HG03520 (cell line): ENCODE results near the gene GPAT3.
"Not testable (repeated sequence)": the region's sequence is repeated elsewhere in the genome, so short reads cannot be mapped to it uniquely, and the experiment has no call there.

ENCODE experiments used
- ATAC-seq: cut with Tn5 transposase; IDR thresholded peaks from one replicate; pipeline ENCODE4 v1.9.1; 2021; ENCODE audit warnings: mild to moderate bottlenecking, moderate library complexity; ENCODE audit not compliant: unreplicated experiment

The GPAT3 gene

GRCh38 chr4:83535520-83536361 is at the start of gene GPAT3:
Gene GPAT3, plus strand, starts transcription at chr4:83536108. Its CDS starts 515 bp downstream, at chr4:83536623.
- peak; percentile 64 for ATAC-seq

DNA sequence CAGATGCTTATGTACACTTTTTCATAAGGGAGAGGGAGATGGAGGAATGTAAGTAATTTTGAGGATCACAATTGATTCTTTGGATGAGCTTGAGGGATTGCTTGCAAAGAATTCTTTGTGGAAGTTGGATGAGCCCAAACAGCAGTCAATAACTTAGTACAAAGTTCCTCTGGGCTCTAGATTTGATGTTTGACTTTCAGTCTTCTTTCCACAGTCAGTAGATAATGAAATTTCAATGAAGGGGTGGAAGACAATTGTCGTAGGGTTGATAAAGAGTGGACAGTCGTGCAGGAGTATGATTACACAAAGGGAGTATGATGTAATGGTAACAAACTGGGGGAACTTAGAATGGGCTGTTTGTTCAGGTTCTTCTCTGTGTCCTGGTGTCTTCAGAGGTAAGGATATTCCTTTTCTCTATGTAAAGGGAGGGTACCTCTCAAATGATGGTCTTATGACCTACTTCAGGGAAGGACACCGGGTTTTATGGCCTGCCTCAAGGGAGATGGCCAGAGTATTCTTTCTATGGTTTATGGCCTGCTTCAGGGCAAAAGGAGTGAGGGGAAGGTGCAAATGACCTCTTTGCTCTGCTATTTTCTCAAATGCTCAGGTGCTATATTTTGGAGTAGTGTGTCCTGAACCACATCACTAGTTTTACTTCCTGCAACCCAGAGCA is 49.3 kb upstream of the GPAT3 start:
- ATAC-seq: no peak

GRCh38 chr4:83489711-83490326 is 46.1 kb upstream of the GPAT3 start:
- ATAC-seq: no peak

DNA sequence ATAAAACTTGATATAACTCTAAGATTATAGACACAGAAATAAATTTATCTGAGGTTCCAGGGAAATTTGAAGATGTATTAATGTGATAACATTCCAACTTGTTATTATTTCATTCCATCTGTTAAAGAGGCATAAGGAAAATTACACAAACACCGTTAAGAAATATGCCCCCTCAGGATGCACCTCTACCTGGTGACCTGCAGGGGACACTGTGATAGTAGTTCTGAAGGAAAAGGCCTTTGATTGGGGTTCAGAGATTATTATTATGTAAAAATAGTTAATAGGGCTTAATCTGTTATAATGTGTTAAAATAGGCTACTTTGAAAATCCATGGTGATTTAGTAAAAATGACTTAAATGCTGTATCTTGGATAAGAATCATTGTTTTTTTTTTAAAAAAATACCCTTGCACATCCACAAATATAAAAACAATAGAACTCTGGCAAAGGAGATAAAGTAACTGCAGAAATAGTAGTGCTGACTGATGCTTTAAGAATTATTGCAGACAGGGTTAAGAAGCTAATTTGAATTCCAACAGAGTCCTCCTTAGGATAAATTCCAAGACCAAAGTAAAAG is 44.9 kb upstream of the GPAT3 start:
- no peak for ATAC-seq

GRCh38 chr4:83496085-83496917 is 39.6 kb upstream of the GPAT3 start:
- ATAC-seq: not testable (repeated sequence)

- ATAC-seq: no peak
Measured at GRCh38 chr4:83498187-83498586, 37.7 kb upstream of the GPAT3 start.

DNA sequence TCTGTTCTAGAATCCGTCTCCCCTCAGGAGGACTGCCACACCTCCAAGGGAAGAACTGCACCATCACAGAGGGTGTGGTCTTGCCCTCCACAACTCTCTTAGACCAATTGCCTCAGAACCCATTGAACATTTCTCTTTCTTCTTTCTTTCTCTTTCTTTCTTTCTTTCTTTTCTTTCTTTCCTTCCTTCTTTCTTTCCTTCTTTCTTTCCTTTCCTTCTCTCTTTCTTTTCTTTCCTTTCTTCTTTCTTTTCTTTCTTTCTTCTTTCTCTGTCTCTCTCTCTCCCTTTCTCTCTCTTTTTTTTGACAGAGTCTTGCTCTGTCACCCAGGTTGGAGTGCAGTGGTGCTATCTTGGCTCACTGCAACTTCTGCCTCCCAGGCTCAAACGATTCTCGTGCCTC is 34.2 kb upstream of the GPAT3 start:
- ATAC-seq: not testable (repeated sequence)

GRCh38 chr4:83503974-83504373 is 31.9 kb upstream of the GPAT3 start:
- no peak for ATAC-seq

DNA sequence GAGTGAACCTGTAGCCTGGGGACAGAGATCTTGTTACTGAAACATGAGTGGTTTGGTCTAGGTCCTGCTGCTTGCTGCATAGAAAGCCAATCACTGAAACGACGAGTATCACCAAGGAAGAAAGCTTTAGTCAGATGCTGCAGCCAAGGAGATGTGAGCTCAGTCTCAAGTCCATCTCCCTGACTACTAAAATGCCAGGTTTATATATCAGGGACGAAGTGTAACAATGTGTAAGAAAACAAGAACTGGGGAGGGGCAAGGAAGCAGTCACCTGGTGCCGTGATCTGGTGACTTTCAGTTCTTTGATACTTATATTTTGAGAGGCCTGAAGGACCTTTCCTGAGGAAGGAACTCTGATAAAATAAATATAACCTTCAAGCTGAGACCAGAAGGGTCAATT is 31.4 kb upstream of the GPAT3 start:
- ATAC-seq: no peak

- no peak for ATAC-seq
Measured at GRCh38 chr4:83504996-83505395, 30.9 kb upstream of the GPAT3 start.

DNA sequence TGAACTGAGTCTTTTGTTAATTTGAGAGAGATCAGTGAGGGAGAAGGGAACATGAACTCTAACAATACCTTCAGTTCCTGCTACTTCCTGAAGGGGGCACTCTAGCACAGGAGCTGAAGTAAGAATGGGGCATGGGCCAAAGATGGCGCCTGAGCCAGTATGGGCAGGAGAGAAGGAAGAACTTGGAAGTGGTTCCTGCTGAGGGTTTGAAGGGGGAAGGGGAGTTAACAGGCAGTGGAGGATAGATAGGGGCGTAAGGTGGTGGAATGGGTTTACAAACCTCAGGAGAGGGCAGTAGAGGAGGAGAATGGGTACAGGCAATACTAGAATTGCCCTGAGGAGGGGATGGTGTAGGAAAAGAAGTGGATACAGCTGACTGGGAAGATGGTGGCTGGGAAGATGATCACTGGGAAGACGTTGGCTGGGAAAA is 26.7 kb upstream of the GPAT3 start:
- ATAC-seq: not testable (repeated sequence)

DNA sequence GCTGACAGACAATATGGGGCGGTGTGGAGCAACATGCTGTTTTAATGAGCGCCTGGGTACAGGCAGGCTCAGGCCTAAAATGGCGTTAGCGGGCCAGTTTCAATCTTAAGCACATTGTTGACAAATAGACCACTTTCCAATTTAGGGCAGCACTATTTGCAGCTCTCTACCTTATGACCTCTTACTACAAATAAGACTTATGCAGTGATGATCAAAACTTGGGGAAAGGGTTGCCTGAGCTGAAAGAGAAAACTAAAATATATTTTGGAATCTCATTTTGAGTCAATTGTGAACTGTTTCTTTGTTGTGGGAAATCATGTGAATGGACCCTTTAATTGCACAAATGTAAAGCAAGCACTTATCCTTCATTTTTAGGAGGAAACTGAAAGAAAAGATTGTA is 25.5 kb upstream of the GPAT3 start:
- no peak for ATAC-seq

DNA sequence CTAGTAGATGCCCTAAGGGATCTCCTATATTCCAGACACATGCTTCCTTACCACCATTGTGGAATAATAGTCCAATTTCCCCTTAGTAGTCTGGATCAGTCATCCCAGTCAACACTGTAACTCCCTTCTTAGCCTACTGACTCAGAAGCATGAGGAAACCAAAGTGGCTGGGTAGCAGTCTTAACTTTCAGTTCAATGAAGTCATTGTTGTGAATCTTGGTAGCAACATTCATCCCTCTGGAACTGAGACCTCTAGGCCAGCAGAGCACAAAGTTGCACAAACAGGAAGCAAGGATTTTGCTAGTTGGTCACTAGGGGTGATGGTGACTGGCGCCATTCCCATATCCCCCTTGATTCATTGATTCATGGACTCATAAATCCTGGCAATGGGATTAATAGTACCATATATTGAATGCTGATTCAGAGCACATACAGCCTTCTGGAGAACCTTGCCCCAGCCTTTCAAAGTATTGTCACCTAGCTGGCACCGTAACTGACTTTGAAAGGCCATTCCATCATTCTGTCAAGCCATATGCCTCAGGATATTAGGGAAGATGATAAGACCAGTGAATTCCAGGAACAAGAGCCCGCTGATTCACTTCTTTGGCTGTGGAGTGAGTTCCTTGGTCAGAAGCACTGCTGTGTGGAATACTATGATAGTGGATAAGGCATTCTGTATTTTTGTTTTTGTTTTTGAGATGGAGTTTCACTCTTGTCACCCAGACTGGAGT is 19.7 kb upstream of the GPAT3 start:
- ATAC-seq: no peak

- no peak for ATAC-seq
Measured at GRCh38 chr4:83522239-83522638, 13.7 kb upstream of the GPAT3 start.

GRCh38 chr4:83527671-83528070 is 8.2 kb upstream of the GPAT3 start:
- no peak for ATAC-seq

DNA sequence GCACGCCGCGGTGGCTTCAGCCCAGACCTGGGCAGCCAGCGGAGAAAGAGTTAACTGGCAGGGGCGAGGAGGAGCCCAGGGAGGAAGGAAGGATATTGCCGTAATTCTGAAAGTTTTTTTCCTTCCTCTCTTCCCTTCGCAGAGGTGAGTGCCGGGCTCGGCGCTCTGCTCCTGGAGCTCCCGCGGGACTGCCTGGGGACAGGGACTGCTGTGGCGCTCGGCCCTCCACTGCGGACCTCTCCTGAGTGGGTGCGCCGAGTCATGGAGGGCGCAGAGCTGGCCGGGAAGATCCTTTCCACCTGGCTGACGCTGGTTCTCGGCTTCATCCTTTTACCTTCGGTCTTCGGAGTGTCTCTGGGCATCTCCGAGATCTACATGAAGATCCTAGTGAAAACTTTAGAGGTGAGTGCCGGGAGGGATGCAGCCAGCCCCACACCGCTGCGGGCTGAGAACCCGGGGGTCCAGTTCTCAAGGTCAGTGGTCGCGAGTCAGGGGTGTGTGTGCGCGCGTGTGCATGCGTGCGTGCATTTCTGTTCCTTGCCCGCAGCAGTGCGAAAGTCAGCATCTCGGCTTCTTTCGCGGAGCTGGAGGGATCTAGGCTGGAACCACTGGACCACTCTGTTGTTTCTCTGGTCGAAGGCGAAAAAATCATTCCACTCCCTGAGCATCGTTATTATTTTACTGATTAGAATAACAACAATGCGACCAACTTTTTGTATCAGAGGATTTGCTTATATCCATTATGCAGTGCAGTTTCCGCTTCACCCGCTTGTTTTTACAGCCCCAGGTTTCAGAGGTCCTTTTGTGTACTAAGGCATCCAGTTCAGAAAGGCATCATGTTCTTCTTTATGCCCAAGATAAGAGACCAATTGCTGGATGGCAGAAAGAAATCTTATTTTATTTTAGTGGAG is 709 bp downstream of the GPAT3 start:
- no peak for ATAC-seq

DNA sequence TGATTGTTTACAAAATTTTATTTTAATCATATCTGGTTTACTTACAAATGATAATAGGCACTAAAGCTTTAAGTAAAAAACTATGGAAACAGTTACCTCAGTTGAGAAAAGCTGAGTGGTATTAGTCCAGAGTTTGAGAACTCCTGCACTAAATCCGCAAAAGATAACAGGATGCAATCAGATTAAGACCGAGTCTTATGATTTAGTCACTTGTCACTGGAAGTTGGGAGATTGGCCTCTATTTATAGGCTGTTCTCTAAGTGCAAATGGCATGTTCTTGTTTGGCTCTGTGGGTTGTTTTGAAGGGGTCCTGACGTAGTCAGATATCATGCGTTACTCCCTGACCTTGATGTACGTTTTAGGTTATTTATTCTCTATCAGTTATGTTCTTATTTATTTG is 6.3 kb downstream of the GPAT3 start:
- no peak for ATAC-seq

DNA sequence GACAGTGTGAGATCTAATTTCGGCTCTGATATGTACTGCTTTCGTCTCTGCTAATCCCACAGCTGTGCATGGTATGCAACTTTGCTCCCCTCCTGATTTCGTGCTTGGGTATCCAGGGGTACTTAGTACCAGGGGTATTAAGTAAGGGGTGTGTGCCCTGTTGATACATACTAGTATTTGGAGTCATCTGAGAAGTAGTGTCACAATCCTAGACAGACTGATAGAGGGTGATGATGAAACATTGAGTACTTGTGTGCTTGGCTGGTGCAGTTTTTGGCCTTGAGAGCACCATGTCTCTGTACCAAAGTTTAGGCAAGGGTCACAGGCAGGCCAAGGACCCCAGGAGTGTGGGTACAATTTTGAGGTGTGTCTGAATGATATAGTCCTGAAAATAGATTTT is 10.9 kb downstream of the GPAT3 start:
- ATAC-seq: no peak
